ENCODE results near the gene MTCP1. TPM values are rescaled to one million over a fixed set of nuclear protein-coding genes. Genes with fewer than 3 reads are reported as not detected.

The MTCP1 gene
- total and polyA plus RNA-seq, 2 of the 8 experiments (the other 6 are each of a cell fraction or from before 2014, with no cell fraction given), result 1.2 to 12.3 TPM

DNA sequence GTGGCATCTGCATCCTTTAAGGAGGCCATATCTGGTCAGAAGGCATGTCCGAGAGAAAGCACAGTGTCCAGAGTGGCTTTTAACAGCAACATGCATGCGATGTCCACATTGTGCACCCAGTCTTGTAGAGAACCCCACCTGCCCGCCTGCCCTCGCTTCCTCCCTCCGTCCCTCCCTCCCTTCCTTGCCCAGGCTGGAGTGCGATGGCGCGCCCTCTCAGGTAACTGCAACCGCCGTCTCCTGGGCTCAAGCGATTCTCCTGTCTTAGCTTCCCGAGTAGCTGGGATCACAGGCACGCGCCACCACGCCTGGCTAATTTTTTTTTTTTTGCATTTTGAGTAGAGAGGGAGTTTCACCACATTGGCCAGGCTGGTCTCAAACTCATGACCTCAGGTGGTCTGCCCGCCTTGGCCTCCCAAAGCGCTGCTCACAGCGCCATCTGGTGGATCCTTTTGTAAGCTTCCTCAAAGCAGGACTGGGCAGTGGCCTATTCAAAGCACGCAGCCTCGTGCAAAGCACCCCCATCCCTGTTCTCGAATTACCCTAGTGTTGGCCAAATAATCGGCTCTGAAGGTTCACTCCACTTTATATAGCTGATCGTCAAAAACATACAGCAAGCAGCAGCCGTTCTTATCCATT, 15.4 kb upstream of the MTCP1 start:
- no peak overlapping the region for H4K91ac ChIP-seq (replicated peaks; ENCODE audit: insufficient read length, low read length)
- no peak overlapping the region for H3K9ac ChIP-seq (replicated peaks in 1 of 4; ENCODE audit: extremely low read depth in 1 of 4, low read depth in 3 of 4, low read length in 3 of 4)
- WGBS, 2 experiments (ENCODE audit: extremely low coverage in 1 of 2, insufficient coverage in 1 of 2, insufficient read length in 1 of 2, insufficient replicate concordance in 2 of 2, low coverage in 1 of 2, low lambda C conversion rate in 2 of 2, missing lambda C conversion rate in 1 of 2), result 69% methylated on average over 16 of the region's 24 CpGs; no CpG with 5 or more reads in 1 of the 2 experiments
- H2AK5ac ChIP-seq (ENCODE audit: low read depth, low read length), result no peak overlapping the region
- no peak overlapping the region for H3K4ac ChIP-seq (replicated peaks; ENCODE audit: insufficient read length, low read depth, low read length)
- FAIRE-seq, result peak; percentile 84
- no peak overlapping the region for H4K5ac ChIP-seq (ENCODE audit: insufficient read length, low read depth, low read length)
- no peak overlapping the region for H3K23ac ChIP-seq (ENCODE audit: insufficient read length)
- no peak overlapping the region for H3K27ac ChIP-seq (ENCODE audit: low read depth, low read length)
- H2BK5ac ChIP-seq (ENCODE audit: low read depth, low read length), result no peak overlapping the region
- no peak overlapping the region for H3K18ac ChIP-seq (ENCODE audit: extremely low read depth, low read length)
- H3K4me2 ChIP-seq (ENCODE audit: insufficient read depth in 1 of 2, low read depth in 2 of 2, low read length in 2 of 2), result no peak overlapping the region
- no peak overlapping the region for H2AFZ ChIP-seq (ENCODE audit: low read length)
- H3K4me1 ChIP-seq (replicated peaks in 1 of 4; ENCODE audit: control insufficient read depth in 3 of 4, insufficient read depth in 4 of 4, low read length in 3 of 4), result no peaks in the 10 kb centered on the region
- no peak overlapping the region for H2BK12ac ChIP-seq (ENCODE audit: low read depth, low read length)
- no peak overlapping the region for H2BK15ac ChIP-seq (ENCODE audit: low read length)
- H4K20me1 ChIP-seq (replicated peaks in 1 of 2; ENCODE audit: control insufficient read depth in 1 of 2, insufficient read depth in 2 of 2, low read length in 2 of 2), result no peaks in the 10 kb centered on the region
- H3K79me2 ChIP-seq (ENCODE audit: control insufficient read depth in 1 of 2, insufficient read depth in 2 of 2, low read length in 2 of 2), result no peaks in the 10 kb centered on the region
- DNase-seq (ENCODE audit: low read depth in 1 of 2, low spot score in 2 of 2), result peak; percentile 27 to 63
- H3K23me2 ChIP-seq (ENCODE audit: low read depth, low read length), result no peaks in the 10 kb centered on the region
- CTCF ChIA-PET (ENCODE audit: partially characterized antibody), result interaction anchor here (0.9 to 3.7 kb wide), 11 partner anchors 8 to 191 kb away, joined by 3 to 13 read pairs (median 3); no protein-coding TSS in a partner anchor
- no peak overlapping the region for H4K8ac ChIP-seq (ENCODE audit: extremely low read depth, insufficient read depth, low read length)
- no peak overlapping the region for H2BK20ac ChIP-seq (ENCODE audit: low read length)
- H3K27me3 ChIP-seq (replicated peaks in 1 of 4; ENCODE audit: control insufficient read depth in 3 of 4, extremely low read depth in 1 of 4, insufficient read depth in 3 of 4, low read length in 3 of 4), result no peaks in the 10 kb centered on the region
- POLR2A ChIA-PET (ENCODE audit: partially characterized antibody), result no interaction called here
- no peak overlapping the region for H2BK120ac ChIP-seq (replicated peaks; ENCODE audit: low read depth, low read length)
- no peak overlapping the region for H3K4me3 ChIP-seq (ENCODE audit: extremely low read depth in 1 of 4, insufficient read depth in 2 of 4, low read depth in 3 of 4, low read length in 4 of 4)
- no peak overlapping the region for H3K56ac ChIP-seq (replicated peaks; ENCODE audit: insufficient read length, low read depth, low read length)
- H3K14ac ChIP-seq (ENCODE audit: insufficient read length), result no peak overlapping the region
- peaks cover 0 to 11% (median 0%) of the 10 kb centered on the region in 4 experiments; a peak in 3 of 8 replicates for H3K36me3 ChIP-seq (ENCODE audit: control insufficient read depth in 2 of 4, insufficient read depth in 4 of 4, low read length in 3 of 4)
- H3K79me1 ChIP-seq (ENCODE audit: low read depth, low read length), result no peaks in the 10 kb centered on the region
- no peaks in the 10 kb centered on the region for H3K9me3 ChIP-seq (ENCODE audit: insufficient read depth in 2 of 2, low read depth in 1 of 2, low read length in 1 of 2)
- TF ChIP-seq RBBP5 (IDR thresholded peaks at IDR 0.05; ENCODE audit: borderline replicate concordance, low read depth, low read length) (no peak), RAD21 (IDR thresholded peaks at IDR 0.05 in 1 of 2, conservative IDR thresholded peaks at IDR 0.05 in 1 of 2; ENCODE audit: low read depth in 2 of 2, low read length in 2 of 2) (peak; percentile 37 to 54; a peak in 3 of 4 replicates)
- TF ChIP-seq, protein P1, sequence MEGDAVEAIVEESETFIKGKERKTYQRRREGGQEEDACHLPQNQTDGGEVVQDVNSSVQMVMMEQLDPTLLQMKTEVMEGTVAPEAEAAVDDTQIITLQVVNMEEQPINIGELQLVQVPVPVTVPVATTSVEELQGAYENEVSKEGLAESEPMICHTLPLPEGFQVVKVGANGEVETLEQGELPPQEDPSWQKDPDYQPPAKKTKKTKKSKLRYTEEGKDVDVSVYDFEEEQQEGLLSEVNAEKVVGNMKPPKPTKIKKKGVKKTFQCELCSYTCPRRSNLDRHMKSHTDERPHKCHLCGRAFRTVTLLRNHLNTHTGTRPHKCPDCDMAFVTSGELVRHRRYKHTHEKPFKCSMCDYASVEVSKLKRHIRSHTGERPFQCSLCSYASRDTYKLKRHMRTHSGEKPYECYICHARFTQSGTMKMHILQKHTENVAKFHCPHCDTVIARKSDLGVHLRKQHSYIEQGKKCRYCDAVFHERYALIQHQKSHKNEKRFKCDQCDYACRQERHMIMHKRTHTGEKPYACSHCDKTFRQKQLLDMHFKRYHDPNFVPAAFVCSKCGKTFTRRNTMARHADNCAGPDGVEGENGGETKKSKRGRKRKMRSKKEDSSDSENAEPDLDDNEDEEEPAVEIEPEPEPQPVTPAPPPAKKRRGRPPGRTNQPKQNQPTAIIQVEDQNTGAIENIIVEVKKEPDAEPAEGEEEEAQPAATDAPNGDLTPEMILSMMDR (IDR thresholded peaks at IDR 0.05; ENCODE audit: control extremely low read depth in 1 of 3, insufficient read depth in 1 of 3, low read depth in 1 of 3, low read length in 3 of 3), result peak; percentile 53 to 72 (median 56)
